ENCODE results near the gene PPFIA4.

Gene PPFIA4

DNA sequence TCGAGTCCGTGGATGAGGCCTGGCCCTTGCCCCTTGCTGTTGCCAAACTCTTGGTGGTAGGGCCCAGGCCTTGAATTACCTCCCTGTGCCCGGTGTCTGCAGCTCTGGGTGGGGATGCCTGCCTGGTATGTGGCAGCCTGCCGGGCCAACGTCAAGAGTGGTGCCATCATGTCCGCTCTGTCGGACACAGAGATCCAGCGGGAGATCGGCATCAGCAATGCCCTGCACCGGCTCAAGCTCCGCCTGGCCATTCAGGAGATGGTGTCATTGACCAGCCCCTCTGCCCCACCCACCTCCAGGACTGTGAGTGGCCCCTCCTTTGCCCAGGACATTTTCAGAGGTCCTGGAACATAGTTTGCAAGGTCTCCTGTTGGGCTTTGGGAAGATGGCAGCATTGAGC lies 33.8 kb downstream of the PPFIA4 start:
- DNase-seq: no peak

GRCh38 chr1:203063287-203063686 lies 37.0 kb downstream of the PPFIA4 start:
- DNase-seq: no peak

GRCh38 chr1:203065191-203065590 lies 38.9 kb downstream of the PPFIA4 start:
- DNase-seq: no peak

GRCh38 chr1:203065986-203066385 lies 39.7 kb downstream of the PPFIA4 start:
- no peak for DNase-seq

DNA sequence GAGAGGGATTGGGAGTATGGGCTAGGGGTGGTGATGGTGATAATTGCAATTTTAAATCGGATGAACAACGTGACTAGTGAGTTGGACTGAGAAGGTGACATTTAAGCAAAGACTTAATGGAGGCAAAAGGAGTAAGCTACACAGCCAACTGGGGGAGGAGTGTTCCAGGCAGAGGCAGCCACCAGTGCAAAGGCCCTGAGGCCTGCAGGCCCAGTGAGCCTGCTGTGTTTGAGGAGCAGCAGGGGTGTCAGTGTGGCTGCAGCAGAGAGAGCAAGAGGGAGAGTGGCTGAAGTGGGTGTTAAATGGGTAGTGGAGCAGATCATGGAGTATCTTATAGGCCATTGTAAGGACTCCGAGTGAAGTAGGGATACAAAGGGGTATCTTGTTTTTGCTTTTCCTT lies 40.7 kb downstream of the PPFIA4 start:
- DNase-seq: no peak

GRCh38 chr1:203069030-203069747 lies 42.9 kb downstream of the PPFIA4 start:
- no peak for DNase-seq

GRCh38 chr1:203072002-203072602 lies 45.8 kb downstream of the PPFIA4 start:
- no peak for DNase-seq

GRCh38 chr1:203072911-203073310 lies 46.6 kb downstream of the PPFIA4 start:
- no peak for DNase-seq

- no peak for DNase-seq
These were observed 47.2 kb downstream of the PPFIA4 start for GRCh38 chr1:203073469-203073868.

GRCh38 chr1:203074610-203075009 lies 48.3 kb downstream of the PPFIA4 start:
- no peak for DNase-seq

DNA sequence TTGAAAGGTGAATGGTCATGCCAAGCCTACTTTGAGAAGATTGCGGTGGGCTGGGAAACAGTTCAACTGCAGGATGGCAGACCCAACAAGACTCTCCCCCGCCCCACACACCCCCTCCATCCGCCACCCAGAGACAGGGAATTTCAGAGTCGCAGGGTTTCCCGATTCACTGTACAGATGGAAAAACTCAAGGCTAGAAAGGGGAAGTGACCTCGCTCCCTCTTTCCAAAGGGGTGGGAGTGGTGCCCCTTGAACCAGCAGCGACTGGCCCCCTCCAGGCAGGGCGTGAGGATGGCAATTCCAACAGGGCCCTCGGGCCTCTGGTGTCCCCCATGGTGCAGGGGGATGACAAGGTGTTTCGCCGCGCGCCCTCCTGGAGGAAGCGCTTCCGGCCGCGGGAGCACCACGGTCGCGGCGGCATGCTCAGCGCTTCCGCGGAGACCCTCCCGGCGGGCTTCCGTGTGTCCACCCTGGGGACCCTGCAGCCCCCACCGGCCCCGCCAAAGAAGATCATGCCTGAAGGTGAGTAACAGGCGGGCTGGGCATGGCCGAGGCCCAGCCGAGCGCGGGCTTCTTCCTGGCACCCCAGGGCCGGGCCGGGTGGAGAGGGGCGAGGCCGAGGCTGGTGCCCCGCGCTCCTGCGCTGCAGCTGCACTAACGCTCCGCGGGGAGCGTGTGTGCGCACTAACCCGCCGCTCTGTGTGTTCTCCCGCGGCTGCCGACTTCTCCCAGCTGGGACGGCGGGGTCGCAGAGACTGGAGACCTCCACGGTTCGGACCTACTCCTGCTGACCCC lies 49.1 kb downstream of the PPFIA4 start:
- DNase-seq: no peak

GRCh38 chr1:203076031-203076511 lies 49.8 kb downstream of the PPFIA4 start:
- no peak for DNase-seq

DNA sequence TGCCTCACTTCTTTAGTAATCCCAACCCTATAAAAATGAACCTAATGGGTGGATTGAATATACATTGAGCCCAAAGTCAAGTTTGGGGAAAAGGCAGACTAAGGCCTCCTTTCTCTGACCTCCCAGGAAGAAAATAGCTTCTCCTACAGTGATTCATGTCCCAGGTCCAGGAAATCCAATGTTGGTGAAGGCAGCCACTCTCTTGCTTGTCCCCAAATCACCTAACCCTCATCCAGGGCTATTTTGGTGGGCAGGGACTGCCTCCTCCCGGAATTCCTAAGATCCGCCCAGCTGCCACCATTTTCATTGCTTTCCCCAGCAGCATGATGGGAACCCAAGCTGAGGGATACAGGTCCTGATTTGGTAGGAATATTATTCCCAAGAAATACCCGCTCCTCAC lies 51.1 kb downstream of the PPFIA4 start:
- DNase-seq: no peak

DNA sequence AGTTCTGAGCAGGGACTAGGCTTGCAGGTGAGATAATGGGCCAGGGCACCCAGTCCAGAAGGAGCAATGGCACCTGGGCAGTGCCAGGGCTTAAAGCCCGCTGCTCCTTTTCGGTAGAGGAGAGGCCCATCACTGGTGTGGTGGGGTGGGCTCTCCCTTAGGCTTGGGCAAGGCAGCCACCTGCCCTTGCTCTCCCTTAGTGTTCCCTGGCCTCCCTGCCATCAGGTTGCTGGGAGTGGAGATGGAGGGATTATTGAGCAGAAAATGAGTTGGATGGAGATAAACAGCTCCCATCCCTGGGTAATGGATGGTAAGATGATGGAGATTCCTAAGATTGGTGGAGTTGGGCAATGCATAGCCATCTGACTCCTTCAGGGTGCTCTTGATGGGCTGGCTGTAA lies 51.7 kb downstream of the PPFIA4 start:
- DNase-seq: no peak

DNA sequence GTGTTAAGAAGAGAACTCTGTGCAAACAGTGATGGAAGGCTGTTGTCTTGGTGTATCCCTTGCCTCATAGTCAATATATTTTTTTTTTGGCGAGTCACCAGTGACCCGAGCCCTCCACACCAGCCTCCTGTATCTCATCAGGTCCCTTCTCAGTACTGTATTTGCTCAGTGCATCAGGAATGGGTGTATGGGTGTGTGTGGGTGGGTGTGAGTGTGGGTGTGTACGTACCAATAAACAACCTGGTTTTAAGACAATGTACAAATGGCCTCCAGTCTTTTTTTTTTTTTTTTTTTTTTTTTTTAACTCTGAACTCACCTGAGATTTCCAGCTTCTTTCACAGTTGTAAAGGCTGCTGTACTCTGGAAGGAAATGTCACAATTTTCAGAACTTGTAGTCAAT lies 52.2 kb downstream of the PPFIA4 start:
- DNase-seq: no peak

DNA sequence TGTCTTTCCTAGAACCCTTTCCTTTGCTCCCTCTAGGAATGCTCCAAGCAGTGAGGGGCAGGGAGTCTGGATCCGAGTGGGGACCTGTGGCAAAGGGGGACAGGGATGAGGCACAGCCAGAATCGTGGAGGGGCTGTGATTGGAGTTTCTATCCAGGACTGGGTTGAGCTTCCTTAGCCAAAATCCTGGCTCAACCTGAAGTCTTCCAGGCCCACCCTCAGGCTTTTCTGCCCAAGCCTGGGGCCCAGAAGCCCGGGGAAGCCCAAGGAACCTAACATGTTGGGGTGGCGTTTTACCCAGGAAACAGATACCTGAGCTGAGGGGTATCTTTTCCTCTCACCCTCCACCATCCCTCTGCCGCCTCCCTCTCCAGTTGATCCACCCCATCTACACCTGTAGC lies 54.2 kb downstream of the PPFIA4 start:
- no peak for DNase-seq

DNA sequence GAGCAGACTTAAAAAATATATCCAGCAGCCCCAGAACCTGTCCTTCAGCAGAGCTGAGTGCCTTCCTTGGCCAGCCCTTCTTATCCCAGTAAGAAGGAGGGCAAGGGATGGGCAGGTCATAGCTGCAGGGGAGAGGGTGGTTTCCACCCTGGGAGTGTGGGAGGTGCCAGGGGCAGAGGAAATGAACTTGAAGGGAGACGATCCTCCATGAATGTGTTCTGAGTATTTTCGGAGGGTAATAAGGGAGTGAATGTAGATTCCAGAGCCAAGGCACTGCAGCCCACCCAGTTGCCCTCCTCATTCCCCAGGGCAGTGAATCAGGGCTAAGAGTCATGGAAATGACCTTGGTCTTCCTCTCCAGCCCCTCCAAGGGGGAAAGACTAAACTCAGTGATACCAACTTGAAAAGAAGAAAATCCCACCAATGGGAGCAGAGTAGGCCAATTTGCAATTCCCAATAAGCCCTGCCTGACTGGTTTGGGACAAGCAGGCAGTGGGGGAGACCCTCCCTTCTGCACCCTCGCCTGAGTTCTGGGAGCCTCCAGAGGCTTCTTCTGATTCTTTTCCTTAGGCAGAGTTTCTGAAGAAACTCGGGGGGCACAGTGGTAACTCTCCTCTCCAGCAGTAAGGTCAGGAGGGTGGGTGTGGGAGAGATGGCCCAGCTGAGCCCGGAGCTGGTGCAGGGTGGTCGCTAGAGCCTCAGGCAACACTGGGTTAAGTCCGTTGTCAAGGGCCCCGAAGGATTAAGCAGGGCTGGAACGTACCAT lies 55.4 kb downstream of the PPFIA4 start:
- DNase-seq: no peak

- no peak for DNase-seq
These were observed 55.9 kb downstream of the PPFIA4 start for GRCh38 chr1:203082231-203082505.

GRCh38 chr1:203082571-203083462 lies 56.5 kb downstream of the PPFIA4 start:
- no peak for DNase-seq

- no peak for DNase-seq
These were observed 57.2 kb downstream of the PPFIA4 start for GRCh38 chr1:203083463-203083921.

- DNase-seq: no peak
These were observed 58.6 kb downstream of the PPFIA4 start for GRCh38 chr1:203084588-203085527.
